ENCODE data around the gene CASQ1. TPM values are rescaled to one million over a fixed set of nuclear protein-coding genes. Genes with fewer than 3 reads are reported as not detected.

The CASQ1 gene
- total and polyA plus RNA-seq, 9 of the 15 experiments (the other 6 are each of a cell fraction or from before 2014, with no cell fraction given), result not detected

DNA sequence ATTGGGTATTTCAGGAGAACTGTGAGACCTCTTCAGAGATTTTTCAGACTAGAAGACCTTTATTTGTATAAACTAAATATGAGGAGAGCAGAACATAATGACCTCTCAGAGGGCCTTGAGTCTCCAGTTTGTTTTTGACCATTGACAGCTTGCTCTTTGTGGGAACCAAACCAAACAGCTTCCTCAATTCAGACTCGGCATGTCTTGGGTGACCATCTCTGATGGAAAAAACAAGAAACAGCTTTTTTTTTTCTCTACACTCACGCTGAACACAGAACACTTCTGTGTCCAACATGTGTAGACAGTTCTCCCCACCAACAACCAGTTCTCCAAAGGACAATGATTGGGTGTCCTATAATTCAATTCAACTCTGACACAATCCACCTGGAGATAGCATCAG is 27.4 kb upstream of the CASQ1 start:
- H3K79me2 ChIP-seq (ENCODE audit: control insufficient read depth, insufficient read depth, low read length), result no peaks in the 10 kb centered on the region
- no peak for FAIRE-seq
- H3K4me3 ChIP-seq, result no peak overlapping the region
- ATAC-seq, result no peak
- H2AFZ ChIP-seq (ENCODE audit: low read depth, low read length), result no peak overlapping the region
- BruUV-seq (replicated peaks), result no TSS peak
- H4K20me1 ChIP-seq (replicated peaks; ENCODE audit: control insufficient read depth, insufficient read depth, low read length), result no peaks in the 10 kb centered on the region
- no peak overlapping the region for H3K9ac ChIP-seq (ENCODE audit: insufficient read depth in 1 of 2, low read depth in 2 of 2, low read length in 2 of 2)
- H3K4me1 ChIP-seq (replicated peaks in 1 of 2; ENCODE audit: control insufficient read depth in 2 of 2, insufficient read depth in 2 of 2, low read length in 2 of 2), result peaks cover 0 to 9% of the 10 kb centered on the region in 2 experiments; a peak in 3 of 5 replicates
- in situ Hi-C loops (cut with MboI), result no loop called here
- intact Hi-C loops (cut with micrococcal nuclease), result loop anchor here (1.0 to 5.0 kb wide), 4 partner anchors 62 to 214 kb away; no protein-coding TSS in a partner anchor
- no peaks in the 10 kb centered on the region for H3K9me1 ChIP-seq (ENCODE audit: control insufficient read depth, insufficient read depth, low read length)
- CTCF ChIA-PET (ENCODE audit: low intra/inter-chr PET ratio), result interaction anchor here (1.0 kb wide), 1 partner anchor 213 kb away, joined by 4 read pairs; no protein-coding TSS in a partner anchor
- TF ChIP-seq ELF4 (CRISPR knock-in tag; IDR thresholded peaks at IDR 0.05) (no peak), YY1 (IDR thresholded peaks at IDR 0.05; ENCODE audit: borderline replicate concordance in 1 of 3, control insufficient read depth in 1 of 3, extremely low read depth in 1 of 3, insufficient read depth in 3 of 3, insufficient read length in 1 of 3, insufficient replicate concordance in 2 of 3, low read depth in 1 of 3, low read length in 2 of 3) (no peak), CBFB (CRISPR knock-in tag; IDR thresholded peaks at IDR 0.05) (no peak), ZNF184 (CRISPR knock-in tag; IDR thresholded peaks at IDR 0.05) (no peak), YBX1 (IDR thresholded peaks at IDR 0.05) (no peak), TAF9B (IDR thresholded peaks at IDR 0.05; ENCODE audit: partially characterized antibody) (no peak), ZNF133 (CRISPR knock-in tag; IDR thresholded peaks at IDR 0.05) (no peak), XRCC5 (IDR thresholded peaks at IDR 0.05; ENCODE audit: low read depth, low read length) (no peak), MYC (IDR thresholded peaks at IDR 0.05; ENCODE audit: low read depth, low read length) (no peak), MYC (CRISPR knock-in tag; IDR thresholded peaks at IDR 0.05; ENCODE audit: borderline replicate concordance, low read depth) (no peak)
- TF ChIP-seq, protein P1, sequence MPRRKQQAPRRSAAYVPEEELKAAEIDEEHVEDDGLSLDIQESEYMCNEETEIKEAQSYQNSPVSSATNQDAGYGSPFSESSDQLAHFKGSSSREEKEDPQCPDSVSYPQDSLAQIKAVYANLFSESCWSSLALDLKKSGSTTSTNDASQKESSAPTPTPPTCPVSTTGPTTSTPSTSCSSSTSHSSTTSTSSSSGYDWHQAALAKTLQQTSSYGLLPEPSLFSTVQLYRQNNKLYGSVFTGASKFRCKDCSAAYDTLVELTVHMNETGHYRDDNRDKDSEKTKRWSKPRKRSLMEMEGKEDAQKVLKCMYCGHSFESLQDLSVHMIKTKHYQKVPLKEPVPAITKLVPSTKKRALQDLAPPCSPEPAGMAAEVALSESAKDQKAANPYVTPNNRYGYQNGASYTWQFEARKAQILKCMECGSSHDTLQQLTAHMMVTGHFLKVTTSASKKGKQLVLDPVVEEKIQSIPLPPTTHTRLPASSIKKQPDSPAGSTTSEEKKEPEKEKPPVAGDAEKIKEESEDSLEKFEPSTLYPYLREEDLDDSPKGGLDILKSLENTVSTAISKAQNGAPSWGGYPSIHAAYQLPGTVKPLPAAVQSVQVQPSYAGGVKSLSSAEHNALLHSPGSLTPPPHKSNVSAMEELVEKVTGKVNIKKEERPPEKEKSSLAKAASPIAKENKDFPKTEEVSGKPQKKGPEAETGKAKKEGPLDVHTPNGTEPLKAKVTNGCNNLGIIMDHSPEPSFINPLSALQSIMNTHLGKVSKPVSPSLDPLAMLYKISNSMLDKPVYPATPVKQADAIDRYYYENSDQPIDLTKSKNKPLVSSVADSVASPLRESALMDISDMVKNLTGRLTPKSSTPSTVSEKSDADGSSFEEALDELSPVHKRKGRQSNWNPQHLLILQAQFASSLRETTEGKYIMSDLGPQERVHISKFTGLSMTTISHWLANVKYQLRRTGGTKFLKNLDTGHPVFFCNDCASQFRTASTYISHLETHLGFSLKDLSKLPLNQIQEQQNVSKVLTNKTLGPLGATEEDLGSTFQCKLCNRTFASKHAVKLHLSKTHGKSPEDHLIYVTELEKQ (CRISPR knock-in tag; IDR thresholded peaks at IDR 0.05), result no peak
- no peak overlapping the region for H3K4me2 ChIP-seq (ENCODE audit: insufficient read depth, low read length)
- H3K9me3 ChIP-seq (replicated peaks; ENCODE audit: control insufficient read depth, insufficient read depth, low read depth, low read length), result no peaks in the 10 kb centered on the region
- H3K36me3 ChIP-seq (ENCODE audit: control insufficient read depth, insufficient read depth, low read length), result no peaks in the 10 kb centered on the region
- WGBS (ENCODE audit: insufficient coverage, low coverage, missing lambda C conversion rate), result 8% methylated on average over 2 of the region's 2 CpGs
- peaks cover 13 to 41% of the 10 kb centered on the region in 2 experiments for H3K27me3 ChIP-seq (ENCODE audit: control insufficient read depth in 2 of 2, insufficient read depth in 2 of 2, low read length in 2 of 2)
- no peak for DNase-seq (ENCODE audit: extremely low read depth in 1 of 4, low spot score in 3 of 4)
- POLR2A ChIA-PET, result interaction anchor here (0.7 kb wide), 1 partner anchor 51 kb away, joined by 4 read pairs; no protein-coding TSS in a partner anchor
- no peak overlapping the region for H3K27ac ChIP-seq (ENCODE audit: extremely low read depth, low read depth, low read length)

Data from K562 (cell line).